GM12878 (cell line): ENCODE results near the gene SPRING1. TPM values are rescaled to one million over a fixed set of nuclear protein-coding genes. Genes with fewer than 3 reads are reported as not detected.

Experiments used
- ATAC-seq: fragments of 200-7000 bp; cut with Tn5 transposase; 3 replicates; pipeline ENCODE4 v1.9.1; 2020; ENCODE audit warnings: mild to moderate bottlenecking, moderate library complexity
- BruUV-seq: library from RNA; stranded (reverse); fragments of 400-500 nt; replicated peaks from 2 replicates; lab custom pipeline; 2021; lab: Mats Ljungman, UMichigan
- CTCF ChIA-PET: fragments of 300-600 bp; sonication (Branson Sonifier 250); formaldehyde crosslinking; extraction: SDS; loops from one replicate; lab custom pipeline; 2021; ENCODE audit warnings: inconsistent platforms; lab: Yijun Ruan, JAX
- POLR2A ChIA-PET: fragments of 350-600 bp; formaldehyde crosslinking; extraction: SDS; loops from one replicate; lab custom pipeline; 2021; ENCODE audit warnings: inconsistent platforms; lab: Charles Lee
- RAD21 ChIA-PET: fragments of 300-600 bp; sonication (Branson Sonifier 250); formaldehyde crosslinking; loops from one replicate; lab custom pipeline; 2023; ENCODE audit warnings: antibody characterized with exemption; ENCODE audit not compliant: unreplicated experiment; lab: Charles Lee
- SMC1A ChIA-PET: fragments of 300-600 bp; sonication (Branson Sonifier 250); formaldehyde crosslinking; loops from one replicate; lab custom pipeline; 2023; ENCODE audit not compliant: unreplicated experiment, uncharacterized antibody; lab: Charles Lee
- DNase-seq: peaks from one replicate; pipeline ENCODE4 v3.0.0-alpha.2; 2011; ENCODE audit warnings: low read depth, low spot score
- FAIRE-seq: peaks from 3 replicates; lab custom pipeline; 2011; peaks lifted over from hg19 to GRCh38; lab: Jason Lieb, UNC
- H2AFZ ChIP-seq: 2 replicates; pipeline ENCODE4 v1.6.0; 2011; ENCODE audit warnings: low read depth, low read length, control low read depth; ENCODE audit not compliant: control insufficient read depth
- H3K27ac ChIP-seq: 2 replicates; pipeline ENCODE4 v1.5.1; 2011; ENCODE audit warnings: control low read depth; ENCODE audit not compliant: control insufficient read depth, insufficient read depth
- H3K27me3 ChIP-seq, 2 experiments: replicated peaks in 1 of 2; 2 replicates each; pipeline versions ENCODE4 v1.6.0 to v1.6.1; 2011; ENCODE audit warnings: low read length in 1 of 2; ENCODE audit not compliant: control insufficient read depth in 2 of 2, insufficient read depth in 2 of 2
- H3K36me3 ChIP-seq, 2 experiments: 2 replicates each; pipeline ENCODE4 v1.5.1; 2011; ENCODE audit warnings: low read length in 1 of 2; ENCODE audit not compliant: control insufficient read depth in 2 of 2, insufficient read depth in 2 of 2
- H3K4me1 ChIP-seq: 2 replicates; pipeline ENCODE4 v1.6.1; 2011; ENCODE audit warnings: mild to moderate bottlenecking, low read length, moderate library complexity, mixed read lengths; ENCODE audit not compliant: control insufficient read depth, insufficient read depth
- H3K4me2 ChIP-seq: 2 replicates; pipeline ENCODE4 v1.6.0; 2011; ENCODE audit warnings: control low read depth; ENCODE audit not compliant: control insufficient read depth, insufficient read depth
- H3K4me3 ChIP-seq: fragments of 200-600 bp; sonication (generic); 2 replicates; pipeline ENCODE4 v1.5.1; 2016
- H3K79me2 ChIP-seq: 2 replicates; pipeline ENCODE4 v1.6.0; 2011; ENCODE audit warnings: low read length; ENCODE audit not compliant: control insufficient read depth, insufficient read depth
- H3K9ac ChIP-seq: 2 replicates; pipeline ENCODE4 v1.8.0; 2011; ENCODE audit warnings: low read length, control low read depth, mixed read lengths; ENCODE audit not compliant: control insufficient read depth, insufficient read depth
- H3K9me3 ChIP-seq: replicated peaks from 3 replicates; pipeline ENCODE4 v1.5.1; 2011; ENCODE audit warnings: mild to moderate bottlenecking, low read length; ENCODE audit not compliant: control insufficient read depth, insufficient read depth
- H4K20me1 ChIP-seq: 2 replicates; pipeline ENCODE4 v1.6.0; 2011; ENCODE audit not compliant: control insufficient read depth, insufficient read depth
- CREM ChIP-seq: IDR thresholded peaks from 2 replicates; pipeline ENCODE4 v1.6.1; 2014; ENCODE audit warnings: antibody characterized with exemption, low read depth
- JUND ChIP-seq: IDR thresholded peaks from 2 replicates; pipeline ENCODE4 v1.6.1; 2012; ENCODE audit warnings: low read depth, mild to moderate bottlenecking, low read length, improper control_type of control experiment, moderate library complexity
- TCF3 ChIP-seq: IDR thresholded peaks from 2 replicates; pipeline ENCODE4 v1.6.1; 2012; ENCODE audit warnings: low read depth, mild to moderate bottlenecking, low read length, borderline replicate concordance; ENCODE audit not compliant: insufficient read depth
- ZBED1 ChIP-seq: IDR thresholded peaks from 2 replicates; pipeline ENCODE4 v1.6.1; 2016; ENCODE audit warnings: borderline replicate concordance
- WGBS: methylation state at CpG from one replicate; pipeline ENCODE4 v1.1.6; 2016; ENCODE audit warnings: low lambda C conversion rate; ENCODE audit not compliant: insufficient replicate concordance, insufficient coverage; ENCODE audit errors: missing lambda C conversion rate; 5-methylcytosine and 5-hydroxymethylcytosine counted together
- in situ Hi-C: fragments of 300-500 bp; cut with MboI; formaldehyde crosslinking; loops from 9 replicates; pipeline ENCODE4 v1.14.3; 2018; ENCODE audit warnings: mixed read lengths
- intact Hi-C: fragments of 100-400 bp; cut with micrococcal nuclease; formaldehyde crosslinking; loops from one replicate; pipeline ENCODE4 v1.14.2; 2022; ENCODE audit not compliant: unreplicated experiment
- polyA plus RNA-seq, 11 experiments: library from polyadenylated mRNA; depleted of rRNA in 4 of 11; unstranded in 6 of 11; stranded (reverse) in 5 of 11; fragments of >200 nt; fragmentation: Nextera tagmentation in 4 of 11; fragmentation: Illumina TruSeq in 1 of 11; extraction: Ambion mirVana in 4 of 11; extraction: Trizol in 1 of 11; gene quantifications; 1 replicate in 1 of 11; 2 replicates in 10 of 11; pipeline versions ENCODE4 v1.2.1 to v1.2.3, GENCODE V29; 2011 to 2016; ENCODE audit warnings: inconsistent platforms in 2 of 11, missing spikeins in 2 of 11, low read depth in 1 of 11
- total RNA-seq, 4 experiments: library from RNA; depleted of rRNA in 3 of 4; stranded (reverse); fragments of >200 nt in 3 of 4; fragmentation: Illumina TruSeq in 1 of 4; extraction: Trizol in 1 of 4; gene quantifications; 2 replicates each; pipeline versions ENCODE4 v1.2.1 to v1.2.3, GENCODE V29; 2013 to 2021
- TF ChIP-seq, protein P1 (sequence below): fragments of 450-650 bp; IDR thresholded peaks from 2 replicates; pipeline ENCODE4 v1.6.1; 2017; ENCODE audit warnings: low read depth, mild to moderate bottlenecking, moderate library complexity

Gene SPRING1
- total and polyA plus RNA-seq, 10 of the 15 experiments (the other 5 are each of a cell fraction or from before 2014, with no cell fraction given): 2.5 to 25.7 (median 14.3) TPM

DNA sequence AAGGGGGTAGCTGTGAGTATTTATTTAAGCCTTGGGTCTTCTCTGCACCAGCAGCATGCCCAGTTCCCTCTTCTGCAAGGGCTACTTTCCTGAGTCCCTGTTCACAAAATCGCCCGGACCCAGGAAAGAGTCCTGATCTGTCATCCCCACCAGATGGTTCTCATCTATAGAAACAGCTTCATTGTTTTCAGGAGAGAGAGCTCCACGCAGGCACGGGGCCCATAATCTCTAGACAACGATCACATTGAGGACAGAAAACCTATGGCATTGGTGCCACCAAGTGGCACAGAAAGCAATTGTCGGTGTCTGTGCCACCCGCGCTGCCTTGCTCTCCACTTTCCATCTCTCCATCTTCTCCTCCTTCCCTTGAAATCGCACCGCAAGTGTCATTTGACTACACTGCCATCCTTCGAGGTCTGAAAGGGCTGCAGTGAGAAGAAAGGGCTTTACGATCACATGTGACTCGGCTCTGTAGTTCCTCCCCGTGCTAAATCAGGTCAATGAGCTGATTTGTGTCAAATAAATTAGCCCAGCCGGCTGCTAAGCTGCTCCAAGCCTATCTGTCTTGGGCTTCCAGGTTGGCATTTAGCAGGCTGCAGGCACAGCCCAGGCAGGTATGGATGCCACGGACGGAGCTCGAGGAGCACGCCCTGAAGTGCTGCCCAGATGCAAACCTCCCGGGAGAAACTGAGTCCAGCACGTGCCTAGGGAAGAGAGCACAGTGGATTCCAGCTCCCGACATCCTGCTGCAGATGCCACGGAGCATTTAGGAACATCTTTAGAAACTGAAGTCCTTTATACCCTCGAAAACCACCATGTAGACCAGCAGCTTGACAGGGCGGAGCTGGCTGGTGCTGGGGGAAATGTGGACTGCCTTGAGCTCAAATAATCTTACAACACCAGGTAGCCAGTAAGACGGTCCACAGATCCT is 28.8 kb downstream of the SPRING1 start (continued):
- TF ChIP-seq ZBED1: no peak
- no peak for TF ChIP-seq CREM
- TF ChIP-seq JUND: no peak

DNA sequence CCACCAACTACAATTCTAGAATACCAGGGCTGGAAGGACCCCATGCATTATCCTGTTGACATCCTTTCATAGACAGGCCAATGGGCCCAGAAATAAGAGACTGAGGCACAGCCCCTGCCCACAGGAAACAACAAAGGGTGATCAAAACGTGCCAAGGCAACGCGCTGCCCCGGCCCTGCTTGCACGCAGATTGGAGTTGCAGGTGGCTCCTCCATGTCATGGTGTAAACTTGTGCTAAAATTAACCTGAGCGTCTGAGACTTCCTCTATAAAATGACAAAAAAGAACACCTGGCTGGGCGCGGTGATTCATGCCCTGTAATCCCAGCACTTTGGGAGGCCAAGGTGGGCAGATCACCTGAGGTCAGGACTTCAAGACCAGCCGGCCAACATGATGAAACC is 30.1 kb downstream of the SPRING1 start:
- in situ Hi-C loops: loop anchor here (10.0 kb wide), 1 partner anchor 713 kb away; no protein-coding TSS in a partner anchor
- RAD21 ChIA-PET: no interaction called here
- SMC1A ChIA-PET: no interaction called here
- Histone ChIP-seq H3K4me1 (no peaks in the 10 kb centered on the region), H3K36me3 (peaks cover 0 to 3% of the 10 kb centered on the region in 2 experiments; a peak in 1 of 4 replicates), H3K27ac (no peak overlapping the region), H4K20me1 (no peaks in the 10 kb centered on the region), H3K4me2 (no peak overlapping the region), H3K27me3 (no peaks in the 10 kb centered on the region; a peak in 1 of 4 replicates), H3K9ac (no peak overlapping the region), H3K4me3 (no peak overlapping the region), H3K9me3 (no peaks in the 10 kb centered on the region), H2AFZ (no peak overlapping the region), H3K79me2 (no peaks in the 10 kb centered on the region)
- BruUV-seq: no TSS peak
- CTCF ChIA-PET: interaction anchor here (1.2 to 3.3 kb wide), 2 partner anchors 14 to 442 kb away, joined by 3 to 13 read pairs; no protein-coding TSS in a partner anchor
- 62% methylated on average over 9 of the region's 9 CpGs for WGBS
- FAIRE-seq (no peak), ATAC-seq (no peak), DNase-seq (no peak)
- POLR2A ChIA-PET: no interaction called here
- TF ChIP-seq, protein P1, sequence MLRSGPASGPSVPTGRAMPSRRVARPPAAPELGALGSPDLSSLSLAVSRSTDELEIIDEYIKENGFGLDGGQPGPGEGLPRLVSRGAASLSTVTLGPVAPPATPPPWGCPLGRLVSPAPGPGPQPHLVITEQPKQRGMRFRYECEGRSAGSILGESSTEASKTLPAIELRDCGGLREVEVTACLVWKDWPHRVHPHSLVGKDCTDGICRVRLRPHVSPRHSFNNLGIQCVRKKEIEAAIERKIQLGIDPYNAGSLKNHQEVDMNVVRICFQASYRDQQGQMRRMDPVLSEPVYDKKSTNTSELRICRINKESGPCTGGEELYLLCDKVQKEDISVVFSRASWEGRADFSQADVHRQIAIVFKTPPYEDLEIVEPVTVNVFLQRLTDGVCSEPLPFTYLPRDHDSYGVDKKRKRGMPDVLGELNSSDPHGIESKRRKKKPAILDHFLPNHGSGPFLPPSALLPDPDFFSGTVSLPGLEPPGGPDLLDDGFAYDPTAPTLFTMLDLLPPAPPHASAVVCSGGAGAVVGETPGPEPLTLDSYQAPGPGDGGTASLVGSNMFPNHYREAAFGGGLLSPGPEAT: no peak
- 0 out of 2 replicates have a peak, but pooled peaks have one; percentile 15 for TF ChIP-seq TCF3
- intact Hi-C loops: loop anchor here (2.0 to 10.0 kb wide), 2 partner anchors 247 to 709 kb away; no protein-coding TSS in a partner anchor
